Inferior parietal cortex (tissue), 1 donor: Measurements from ENCODE around the gene ZNF460.
A peak's percentile ranks its signal among the peaks of the same experiment; 100 is the strongest.

Experiments used
- DNase-seq: peaks from one replicate; pipeline ENCODE4 v3.0.0-alpha.2; 2016; ENCODE audit errors: extremely low spot score

Gene ZNF460

DNA sequence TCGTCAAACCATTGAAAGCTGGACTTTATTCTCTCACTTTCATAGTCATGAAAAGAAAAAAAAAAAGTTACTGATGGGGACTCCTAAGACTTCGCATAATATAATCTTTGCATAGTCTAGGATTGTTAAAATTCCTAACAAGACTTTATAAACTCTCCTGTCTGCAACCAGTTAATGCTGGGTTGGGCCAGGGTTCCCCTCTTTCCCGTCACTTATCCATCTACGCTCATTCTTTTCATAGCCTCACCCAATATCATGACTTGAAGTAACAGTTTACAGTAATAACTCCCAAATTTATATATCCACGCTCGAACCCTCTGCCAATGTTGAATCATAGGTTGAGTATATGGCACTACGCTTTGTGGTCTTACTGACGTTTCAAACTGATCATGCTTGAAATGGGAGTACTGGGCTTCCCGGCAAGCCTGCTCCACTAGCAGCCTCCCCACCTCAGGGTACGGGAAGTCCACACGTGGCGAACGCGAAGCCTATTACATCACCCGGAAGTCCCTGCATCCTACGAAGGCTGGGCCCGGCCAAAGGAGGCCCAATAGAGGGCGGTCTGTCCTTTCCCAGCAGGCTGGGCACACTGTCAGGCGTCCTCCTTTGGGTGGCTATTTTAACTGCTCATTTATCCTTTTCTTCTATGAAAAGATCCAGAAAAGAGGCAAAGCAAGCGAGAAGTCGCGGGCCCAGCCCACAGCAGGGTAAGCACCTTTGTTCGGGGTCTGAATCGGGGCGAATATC is 694 bp upstream of the ZNF460 start:
- DNase-seq, result peak; percentile 93

DNA sequence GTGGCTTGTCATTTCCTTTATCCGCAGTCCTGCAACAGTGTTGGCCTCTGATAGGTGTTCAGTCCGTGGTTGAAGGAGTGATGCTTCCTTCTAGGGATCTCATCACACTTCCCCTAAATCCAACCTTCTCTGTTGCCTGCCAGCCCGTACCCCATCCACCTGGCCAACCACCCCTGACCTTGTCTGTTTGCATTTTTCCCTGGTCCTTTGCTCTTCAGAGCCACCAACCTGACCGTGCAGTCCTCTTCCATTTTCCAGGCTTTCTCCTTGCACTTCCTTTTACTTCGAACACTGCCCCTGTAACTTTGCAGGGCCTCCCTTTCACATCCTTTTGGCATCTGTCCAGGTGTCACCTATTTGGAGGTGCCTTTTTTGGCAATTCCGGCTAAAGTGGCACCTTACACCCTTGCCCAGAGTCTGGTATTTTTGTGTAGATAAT is 696 bp downstream of the ZNF460 start:
- peak; percentile 5 for DNase-seq

GRCh38 chr19:57282011-57282643 is 1.8 kb downstream of the ZNF460 start:
- no peak for DNase-seq

DNA sequence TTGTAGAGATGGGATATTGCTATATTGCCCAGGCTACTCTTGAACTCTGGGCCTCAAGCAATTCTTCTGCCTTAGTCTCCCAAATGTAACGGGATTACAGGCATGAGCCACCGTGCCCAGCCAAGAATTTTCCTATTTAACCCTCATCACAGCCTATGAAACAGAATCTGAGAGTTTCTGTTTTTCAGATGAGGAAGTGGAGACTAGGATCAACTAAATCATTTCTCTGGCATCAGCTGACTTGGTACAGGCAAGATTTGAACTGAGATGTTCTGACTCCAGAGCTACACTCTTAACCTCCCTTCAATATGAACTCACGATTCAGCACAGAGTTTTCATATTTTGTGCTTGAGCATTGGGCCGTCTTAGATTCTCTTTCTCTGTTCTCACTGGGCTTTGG is 8.1 kb downstream of the ZNF460 start:
- DNase-seq, result no peak

DNA sequence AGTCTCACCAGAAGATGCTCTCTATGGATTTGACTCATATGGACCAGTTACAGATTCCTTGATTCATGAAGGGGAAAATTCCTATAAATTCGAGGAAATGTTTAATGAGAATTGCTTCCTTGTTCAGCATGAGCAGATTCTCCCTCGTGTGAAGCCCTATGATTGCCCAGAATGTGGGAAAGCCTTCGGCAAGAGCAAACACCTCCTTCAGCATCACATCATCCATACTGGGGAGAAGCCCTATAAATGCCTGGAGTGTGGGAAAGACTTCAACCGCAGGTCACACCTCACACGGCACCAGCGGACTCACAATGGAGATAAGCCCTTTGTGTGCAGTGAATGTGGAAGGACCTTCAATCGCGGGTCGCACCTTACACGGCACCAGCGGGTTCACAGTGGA is 10.7 kb downstream of the ZNF460 start:
- DNase-seq, result no peak

DNA sequence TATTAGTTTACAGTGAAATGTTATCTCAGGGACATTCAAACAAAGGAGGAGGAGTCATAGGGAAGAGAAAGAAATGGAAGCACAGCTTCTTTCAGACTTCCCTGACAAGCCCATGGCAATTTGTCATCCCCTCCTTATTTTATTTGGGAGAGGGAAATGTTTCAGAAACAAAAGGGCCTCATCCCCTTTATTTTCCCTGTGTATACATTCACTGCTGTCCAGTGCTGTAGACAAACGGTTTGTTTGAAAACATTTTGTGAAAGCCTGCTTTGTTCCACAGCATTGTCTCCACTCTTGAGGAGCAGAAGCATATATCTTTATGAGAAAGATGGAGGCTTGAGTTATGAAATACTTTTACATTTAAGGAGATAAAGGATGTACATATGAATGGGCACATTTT is 12.3 kb downstream of the ZNF460 start:
- no peak for DNase-seq

DNA sequence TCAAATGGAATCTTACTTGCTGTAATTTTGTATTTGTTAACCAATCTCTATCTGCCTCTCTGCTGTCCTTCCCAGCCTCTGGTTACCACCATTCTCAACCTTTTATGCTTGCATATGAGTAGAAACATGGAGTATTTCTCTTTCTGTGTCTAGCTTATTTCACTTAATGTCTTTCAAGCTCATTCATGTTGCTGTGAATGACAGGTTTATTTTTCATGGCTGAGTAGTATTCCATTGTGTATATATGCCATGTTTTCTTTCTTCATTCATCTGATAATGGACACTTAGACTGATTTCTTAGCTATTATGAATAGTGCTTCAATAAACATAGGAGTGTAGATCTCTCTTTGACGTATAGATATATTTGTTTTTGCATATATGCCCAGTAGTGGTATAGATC is 13.4 kb downstream of the ZNF460 start:
- DNase-seq, result no peak

DNA sequence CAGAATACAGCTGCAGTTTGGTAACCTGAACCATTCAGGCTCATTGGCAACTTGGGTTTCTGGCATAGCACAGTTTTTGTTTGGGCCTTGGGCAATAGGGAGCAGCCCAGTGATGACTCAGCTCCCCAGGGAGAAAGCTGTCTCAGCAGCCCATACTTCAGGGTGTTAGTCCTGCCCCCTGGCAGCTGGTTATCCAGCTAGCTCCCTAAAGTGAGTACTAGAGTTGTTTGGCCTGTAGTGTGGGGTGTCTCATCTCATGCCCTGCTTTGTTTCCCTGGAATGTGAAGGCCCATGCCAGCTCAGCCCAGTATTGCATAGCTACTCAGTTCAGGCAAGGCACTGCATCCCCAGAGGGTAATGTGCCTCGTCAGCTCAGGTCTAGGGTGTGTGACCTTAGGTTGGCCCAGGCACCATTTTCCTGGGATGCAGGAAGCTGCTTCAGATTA is 21.8 kb downstream of the ZNF460 start:
- no peak for DNase-seq

GRCh38 chr19:57302727-57303401 is 22.6 kb downstream of the ZNF460 start:
- DNase-seq, result no peak

- no peak for DNase-seq
Measured at GRCh38 chr19:57305056-57305455, 24.8 kb downstream of the ZNF460 start.

GRCh38 chr19:57308514-57308913 is 28.2 kb downstream of the ZNF460 start:
- no peak for DNase-seq

GRCh38 chr19:57310792-57311191 is 30.5 kb downstream of the ZNF460 start:
- no peak for DNase-seq

DNA sequence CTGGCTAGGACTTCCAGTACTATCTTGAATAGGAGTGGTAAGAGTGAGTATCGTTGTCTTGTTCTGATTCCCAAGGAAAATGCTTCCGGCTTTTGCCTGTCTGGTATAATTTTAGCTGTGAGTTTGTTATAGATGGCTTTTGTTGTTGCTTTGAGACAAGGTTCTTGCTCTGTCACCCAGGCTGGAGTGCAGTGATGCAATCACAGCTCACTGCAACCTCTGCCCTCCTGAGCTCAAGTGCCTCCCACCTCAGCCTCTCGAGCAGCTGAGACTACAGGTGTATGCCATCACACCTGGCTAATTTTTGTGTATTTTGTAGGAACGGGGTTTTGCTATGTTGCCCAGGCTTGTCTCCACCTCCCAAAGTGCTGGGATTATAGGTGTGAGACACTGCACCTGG is 33.9 kb downstream of the ZNF460 start:
- no peak for DNase-seq

- no peak for DNase-seq
Measured at GRCh38 chr19:57317503-57317902, 37.2 kb downstream of the ZNF460 start.

DNA sequence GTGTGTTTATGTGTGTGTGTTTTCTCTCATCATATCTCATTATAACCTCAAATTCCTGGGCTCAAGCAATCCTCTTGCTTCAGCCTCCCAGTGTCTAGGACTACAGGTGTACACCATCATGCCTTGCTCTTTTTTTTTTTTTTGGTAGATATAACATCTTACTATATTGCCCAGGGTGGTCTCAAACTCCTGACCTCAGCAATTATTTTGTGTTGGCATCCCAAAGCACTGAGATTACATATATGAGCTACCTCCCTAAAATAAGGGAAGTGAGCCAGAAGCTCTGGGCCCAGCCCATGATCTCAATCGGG is 39.5 kb downstream of the ZNF460 start:
- DNase-seq, result no peak

GRCh38 chr19:57320180-57321084 is 40.1 kb downstream of the ZNF460 start, which contains the start of gene ZNF543:
ZNF543 (plus strand) TSS chr19:57320472; CDS start chr19:57320854, 382 bp downstream.
- peak; percentile 95 for DNase-seq

- DNase-seq, result no peak
Measured at GRCh38 chr19:57321116-57321515, 40.8 kb downstream of the ZNF460 start.

DNA sequence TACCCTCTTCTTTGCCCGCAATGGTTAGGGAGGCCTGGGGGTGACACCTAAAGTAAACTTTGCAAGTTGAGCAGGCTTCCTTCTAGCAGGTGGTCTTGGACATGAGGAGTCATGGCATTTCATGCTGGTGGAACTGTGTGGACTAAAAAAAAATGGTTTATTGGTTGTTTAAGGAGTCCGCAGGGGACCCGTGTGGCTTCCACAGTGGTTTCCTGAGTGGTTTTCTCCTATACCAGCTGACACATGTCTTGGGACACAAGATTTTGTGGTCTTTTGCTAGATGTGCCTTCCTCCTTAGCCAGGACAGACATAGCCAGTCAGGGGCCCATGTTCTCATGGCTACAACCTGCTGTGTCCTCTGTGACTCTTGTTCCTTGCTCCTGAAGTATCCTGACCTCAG is 41.5 kb downstream of the ZNF460 start:
- no peak for DNase-seq

GRCh38 chr19:57324992-57325391 is 44.7 kb downstream of the ZNF460 start:
- no peak for DNase-seq

- DNase-seq, result no peak
Measured at GRCh38 chr19:57327993-57328392, 47.7 kb downstream of the ZNF460 start.

GRCh38 chr19:57334191-57334590 is 53.9 kb downstream of the ZNF460 start:
- DNase-seq, result no peak

GRCh38 chr19:57338877-57339276 is 58.6 kb downstream of the ZNF460 start:
- DNase-seq, result no peak
